ENCODE data around the gene BEGAIN. TPM values are rescaled to one million over a fixed set of nuclear protein-coding genes. Genes with fewer than 3 reads are reported as not detected.

BEGAIN gene
- total and polyA plus RNA-seq, 2 experiments from 2014 or later = 0.11 to 0.65 TPM

DNA sequence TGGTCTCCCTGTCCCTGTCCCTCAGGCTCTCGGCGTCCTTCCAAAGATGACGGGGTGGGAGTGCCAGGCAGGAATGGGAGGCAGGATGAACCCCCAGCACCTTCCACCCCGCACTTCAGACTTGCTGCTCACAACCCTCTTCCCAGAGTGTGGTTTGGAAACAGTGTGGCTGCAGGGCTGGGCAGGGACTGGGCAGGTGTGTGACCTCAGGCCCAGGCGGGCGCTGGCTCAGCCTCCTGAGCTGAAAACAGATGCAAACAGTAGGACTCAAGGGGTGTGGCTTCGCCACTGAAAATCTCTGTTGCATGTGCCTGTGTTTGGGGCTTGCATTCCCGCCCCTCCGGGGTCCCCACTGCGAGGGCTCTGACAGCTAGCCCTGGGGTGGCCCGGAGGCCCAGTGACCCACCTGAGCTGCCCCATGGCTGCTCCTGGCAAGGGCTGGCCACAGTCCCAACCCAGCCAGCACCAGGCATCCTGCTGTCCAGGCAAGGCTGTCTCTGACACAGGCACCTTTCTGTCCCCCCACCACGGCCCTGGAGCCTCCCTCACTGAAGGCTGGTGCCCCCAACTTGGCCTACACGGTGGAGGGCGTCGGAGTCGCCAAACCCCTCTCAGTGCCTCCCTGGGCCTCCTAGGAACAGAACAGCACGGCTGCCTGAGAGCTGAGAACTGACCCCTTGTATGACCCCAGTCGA lies 46.1 kb downstream of the BEGAIN start:
- Histone ChIP-seq H3K4me2 (ENCODE audit: unreplicated experiment) (no peak overlapping the region), H3F3A (ENCODE audit: insufficient read depth) (no peaks in the 10 kb centered on the region), H4K20me1 (ENCODE audit: insufficient read depth) (no peaks in the 10 kb centered on the region), H3K27me3 (replicated peaks; ENCODE audit: insufficient read depth) (no peaks in the 10 kb centered on the region), H3K9ac (no peak overlapping the region), H3K9me3 (ENCODE audit: low read depth) (no peaks in the 10 kb centered on the region), H3K9me2 (ENCODE audit: insufficient read depth) (no peaks in the 10 kb centered on the region), H3K4me3 (no peak overlapping the region), H3K36me3 (ENCODE audit: low read depth) (no peaks in the 10 kb centered on the region), H3K4me1 (ENCODE audit: insufficient read depth) (no peaks in the 10 kb centered on the region), H3K79me2 (ENCODE audit: insufficient read depth) (no peaks in the 10 kb centered on the region), H2AFZ (no peak overlapping the region), H3K27ac (no peak overlapping the region)
- 77 to 82% methylated on average over 17 to 18 of the region's 18 CpGs for WGBS, 2 experiments (ENCODE audit: low coverage in 1 of 2, low lambda C conversion rate in 2 of 2, missing lambda C conversion rate in 2 of 2)
- DNase-seq = no peak
- in situ Hi-C loops (cut with MboI) = no loop called here
- TF ChIP-seq EZH2phosphoT487 (IDR thresholded peaks at IDR 0.05; ENCODE audit: insufficient read depth, low read depth) (no peak), EZH2 (IDR thresholded peaks at IDR 0.05; ENCODE audit: insufficient read depth, poor library complexity, severe bottlenecking) (no peak)

DNA sequence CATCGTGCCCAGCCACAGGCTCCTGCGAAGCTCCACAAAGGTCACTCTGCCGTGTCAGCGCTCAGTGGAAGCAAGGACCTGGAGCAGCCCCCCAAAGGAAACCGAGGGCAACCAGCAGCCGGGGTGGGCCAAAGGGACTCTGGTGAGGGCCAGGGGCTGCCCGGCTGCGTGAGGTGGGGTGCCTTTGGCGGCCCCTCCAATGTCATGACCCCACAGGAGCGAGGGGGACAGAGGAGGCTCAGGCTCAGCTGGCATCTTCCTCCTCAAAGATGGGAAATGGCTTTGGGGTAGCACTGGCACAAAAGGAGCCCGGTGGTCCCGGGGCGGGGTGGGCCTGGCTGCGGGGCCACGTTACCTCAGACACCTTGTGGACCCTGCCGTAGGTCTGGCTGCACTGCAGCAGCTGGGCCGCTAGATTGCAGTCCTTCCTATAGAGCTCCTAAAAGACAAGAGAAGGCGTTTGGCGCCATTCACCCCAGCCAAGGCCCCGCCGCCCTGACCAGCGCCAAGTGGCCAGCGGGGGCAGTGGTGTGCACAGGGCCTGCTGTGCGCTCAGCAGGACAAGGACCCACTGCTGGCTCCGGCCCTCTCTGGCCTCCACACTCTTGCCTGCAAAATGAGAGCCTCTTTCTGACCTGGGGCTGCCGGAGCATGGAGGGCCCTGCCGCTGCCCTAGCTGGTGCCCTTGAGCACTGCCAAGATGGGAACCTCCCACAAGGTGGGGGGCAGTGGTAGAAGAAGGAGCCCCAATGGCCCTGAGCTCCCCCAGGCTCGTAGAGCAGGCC lies 46.9 kb downstream of the BEGAIN start:
- Histone ChIP-seq H3K4me1 (ENCODE audit: insufficient read depth) (no peaks in the 10 kb centered on the region), H3K36me3 (ENCODE audit: low read depth) (no peaks in the 10 kb centered on the region), H3K9ac (no peak overlapping the region), H3K4me3 (no peak overlapping the region), H3K9me3 (ENCODE audit: low read depth) (no peaks in the 10 kb centered on the region), H3K27me3 (replicated peaks; ENCODE audit: insufficient read depth) (no peaks in the 10 kb centered on the region), H4K20me1 (ENCODE audit: insufficient read depth) (no peaks in the 10 kb centered on the region), H3K27ac (no peak overlapping the region), H3K4me2 (ENCODE audit: unreplicated experiment) (no peak overlapping the region), H3F3A (ENCODE audit: insufficient read depth) (no peaks in the 10 kb centered on the region), H3K9me2 (ENCODE audit: insufficient read depth) (no peaks in the 10 kb centered on the region), H2AFZ (no peak overlapping the region), H3K79me2 (ENCODE audit: insufficient read depth) (no peaks in the 10 kb centered on the region)
- DNase-seq = no peak
- TF ChIP-seq EZH2 (IDR thresholded peaks at IDR 0.05; ENCODE audit: insufficient read depth, poor library complexity, severe bottlenecking) = no peak
- 95% methylated on average over 20 to 28 of the region's 28 CpGs for WGBS, 2 experiments (ENCODE audit: low coverage in 1 of 2, low lambda C conversion rate in 2 of 2, missing lambda C conversion rate in 2 of 2)
- in situ Hi-C loops (cut with MboI) = no loop called here

DNA sequence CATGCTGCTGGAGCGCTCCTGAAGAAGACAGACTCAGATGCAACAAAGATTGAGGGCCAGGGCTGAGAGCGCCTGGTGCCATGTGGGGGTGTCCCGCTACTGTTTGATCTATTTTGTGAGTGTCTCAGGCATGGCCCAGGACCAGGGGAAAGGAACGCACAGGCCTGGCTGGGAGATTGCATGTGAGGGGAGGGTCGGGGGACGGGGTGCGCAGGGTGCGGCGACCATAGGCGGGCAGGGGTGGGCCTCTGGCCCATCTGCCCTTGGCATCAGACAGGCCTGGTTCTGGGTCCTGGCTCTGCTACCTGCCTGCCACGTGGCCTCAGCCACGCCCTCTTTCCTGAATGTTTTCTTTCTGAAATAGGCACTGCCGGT lies 47.5 kb downstream of the BEGAIN start:
- Histone ChIP-seq H3K79me2 (ENCODE audit: insufficient read depth) (no peaks in the 10 kb centered on the region), H3K4me1 (ENCODE audit: insufficient read depth) (no peaks in the 10 kb centered on the region), H3K9ac (no peak overlapping the region), H3K4me2 (ENCODE audit: unreplicated experiment) (no peak overlapping the region), H3F3A (ENCODE audit: insufficient read depth) (no peaks in the 10 kb centered on the region), H3K36me3 (ENCODE audit: low read depth) (no peaks in the 10 kb centered on the region), H3K27me3 (replicated peaks; ENCODE audit: insufficient read depth) (no peaks in the 10 kb centered on the region), H3K9me3 (ENCODE audit: low read depth) (no peaks in the 10 kb centered on the region), H3K4me3 (no peak overlapping the region), H3K27ac (no peak overlapping the region), H4K20me1 (ENCODE audit: insufficient read depth) (no peaks in the 10 kb centered on the region), H3K9me2 (ENCODE audit: insufficient read depth) (no peaks in the 10 kb centered on the region), H2AFZ (no peak overlapping the region)
- in situ Hi-C loops (cut with MboI) = no loop called here
- TF ChIP-seq EZH2 (IDR thresholded peaks at IDR 0.05; ENCODE audit: insufficient read depth, poor library complexity, severe bottlenecking) = no peak
- TF ChIP-seq EZH2phosphoT487 (IDR thresholded peaks at IDR 0.05; ENCODE audit: insufficient read depth, low read depth) = no peak
- DNase-seq = no peak
- 82 to 98% methylated on average over 5 to 13 of the region's 13 CpGs for WGBS, 2 experiments (ENCODE audit: low coverage in 1 of 2, low lambda C conversion rate in 2 of 2, missing lambda C conversion rate in 2 of 2)

DNA sequence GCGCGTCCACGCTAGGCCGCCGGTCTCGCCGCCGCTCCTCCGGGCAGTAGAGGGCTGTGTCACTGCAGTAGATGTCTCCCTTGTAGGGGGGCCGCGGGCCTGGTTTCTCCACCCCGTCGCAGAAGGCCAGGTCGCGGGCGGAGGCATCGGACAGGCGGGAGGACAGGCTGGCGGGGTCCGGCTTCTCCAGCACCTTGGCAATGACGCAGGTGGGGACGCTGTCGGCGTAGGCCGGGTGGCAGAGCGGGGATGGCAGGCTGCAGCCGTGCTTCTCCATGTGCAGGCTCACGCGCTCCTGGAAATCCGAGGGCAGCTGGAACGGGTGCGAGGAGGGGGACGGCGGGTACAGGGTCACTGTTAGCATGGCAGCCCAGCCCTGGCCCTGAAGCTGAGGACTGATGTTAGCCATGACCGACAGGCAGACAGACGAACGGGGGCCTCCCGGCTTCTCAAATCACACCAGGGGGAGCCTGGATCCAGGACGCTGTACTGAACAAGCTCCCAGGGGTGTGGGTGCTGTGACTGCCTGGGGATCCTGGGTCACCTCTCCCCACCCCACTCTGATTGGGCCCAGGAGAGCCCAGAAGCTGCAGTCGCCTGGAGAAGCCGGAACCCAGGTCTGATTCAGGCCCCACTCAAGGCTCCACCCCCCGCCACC lies 48.1 kb downstream of the BEGAIN start:
- Histone ChIP-seq H3K27me3 (replicated peaks; ENCODE audit: insufficient read depth) (no peaks in the 10 kb centered on the region), H3K36me3 (ENCODE audit: low read depth) (no peaks in the 10 kb centered on the region), H3K4me3 (no peak overlapping the region), H3K27ac (no peak overlapping the region), H3K4me1 (ENCODE audit: insufficient read depth) (no peaks in the 10 kb centered on the region), H3F3A (ENCODE audit: insufficient read depth) (no peaks in the 10 kb centered on the region), H3K9me2 (ENCODE audit: insufficient read depth) (no peaks in the 10 kb centered on the region), H4K20me1 (ENCODE audit: insufficient read depth) (no peaks in the 10 kb centered on the region), H3K79me2 (ENCODE audit: insufficient read depth) (no peaks in the 10 kb centered on the region), H2AFZ (no peak overlapping the region), H3K9me3 (ENCODE audit: low read depth) (no peaks in the 10 kb centered on the region), H3K4me2 (ENCODE audit: unreplicated experiment) (no peak overlapping the region), H3K9ac (no peak overlapping the region)
- WGBS, 2 experiments (ENCODE audit: low coverage in 1 of 2, low lambda C conversion rate in 2 of 2, missing lambda C conversion rate in 2 of 2) = 90 to 92% methylated on average over 29 to 42 of the region's 42 CpGs
- no peak for DNase-seq
- in situ Hi-C loops (cut with MboI) = no loop called here
- TF ChIP-seq EZH2 (IDR thresholded peaks at IDR 0.05; ENCODE audit: insufficient read depth, poor library complexity, severe bottlenecking) (no peak), EZH2phosphoT487 (IDR thresholded peaks at IDR 0.05; ENCODE audit: insufficient read depth, low read depth) (no peak)

Measured in GM23248 (cell line).